22Rv1 (cell line): ENCODE data around the gene BRCA2.

Source experiments
- H3K27ac ChIP-seq: fragments of 450-650 bp; 2 replicates; pipeline ENCODE4 v1.5.1; 2017
- CTCF ChIP-seq: fragments of 450-650 bp; IDR thresholded peaks from 2 replicates; pipeline ENCODE4 v1.5.1; 2017; ENCODE audit warnings: mild to moderate bottlenecking
- ZFX ChIP-seq: fragments of 450-650 bp; IDR thresholded peaks from 2 replicates; pipeline ENCODE4 v1.6.1; 2017; ENCODE audit warnings: antibody characterized with exemption, borderline replicate concordance

Gene BRCA2

GRCh38 chr13:32315238-32316027, at the start of gene BRCA2, which contains the start of gene ZAR1L:
TSS of gene BRCA2 (plus strand) at chr13:32315508. CDS start at chr13:32316461, 953 bp downstream.
TSS of gene ZAR1L (minus strand) at chr13:32315363. CDS start at chr13:32311925, 3,438 bp downstream.
- H3K27ac ChIP-seq = peak within 1 kb of the TSS; percentile 92
- no peak for TF ChIP-seq CTCF

- no peak overlapping the region for H3K27ac ChIP-seq
- TF ChIP-seq CTCF (no peak), ZFX (no peak)
Observed at GRCh38 chr13:32265726-32266125, 49.6 kb upstream of the BRCA2 start.

- H3K27ac ChIP-seq = no peak overlapping the region
Observed at GRCh38 chr13:32266130-32266529, 49.2 kb upstream of the BRCA2 start.

GRCh38 chr13:32267836-32268439, 47.4 kb upstream of the BRCA2 start:
- TF ChIP-seq CTCF (peak; percentile 85), ZFX (no peak)
- H3K27ac ChIP-seq = no peak overlapping the region

More at GRCh38 chr13:32266130-32266529, 49.2 kb upstream of the BRCA2 start:
- TF ChIP-seq ZFX (no peak), CTCF (no peak)

GRCh38 chr13:32272021-32272683, 43.2 kb upstream of the BRCA2 start:
- TF ChIP-seq ZFX (no peak), CTCF (no peak)
- H3K27ac ChIP-seq = no peak overlapping the region

- H3K27ac ChIP-seq = no peak overlapping the region
- no peak for TF ChIP-seq ZFX
- TF ChIP-seq CTCF = no peak
Observed at GRCh38 chr13:32277839-32278238, 37.5 kb upstream of the BRCA2 start.
